T follicular helper cell (primary cell): ENCODE results near the gene TSEN54.

Source experiments
- DNase-seq: peaks from one replicate; pipeline ENCODE4 v3.0.0-alpha.2; 2020; ENCODE audit warnings: low read depth

The TSEN54 gene

DNA sequence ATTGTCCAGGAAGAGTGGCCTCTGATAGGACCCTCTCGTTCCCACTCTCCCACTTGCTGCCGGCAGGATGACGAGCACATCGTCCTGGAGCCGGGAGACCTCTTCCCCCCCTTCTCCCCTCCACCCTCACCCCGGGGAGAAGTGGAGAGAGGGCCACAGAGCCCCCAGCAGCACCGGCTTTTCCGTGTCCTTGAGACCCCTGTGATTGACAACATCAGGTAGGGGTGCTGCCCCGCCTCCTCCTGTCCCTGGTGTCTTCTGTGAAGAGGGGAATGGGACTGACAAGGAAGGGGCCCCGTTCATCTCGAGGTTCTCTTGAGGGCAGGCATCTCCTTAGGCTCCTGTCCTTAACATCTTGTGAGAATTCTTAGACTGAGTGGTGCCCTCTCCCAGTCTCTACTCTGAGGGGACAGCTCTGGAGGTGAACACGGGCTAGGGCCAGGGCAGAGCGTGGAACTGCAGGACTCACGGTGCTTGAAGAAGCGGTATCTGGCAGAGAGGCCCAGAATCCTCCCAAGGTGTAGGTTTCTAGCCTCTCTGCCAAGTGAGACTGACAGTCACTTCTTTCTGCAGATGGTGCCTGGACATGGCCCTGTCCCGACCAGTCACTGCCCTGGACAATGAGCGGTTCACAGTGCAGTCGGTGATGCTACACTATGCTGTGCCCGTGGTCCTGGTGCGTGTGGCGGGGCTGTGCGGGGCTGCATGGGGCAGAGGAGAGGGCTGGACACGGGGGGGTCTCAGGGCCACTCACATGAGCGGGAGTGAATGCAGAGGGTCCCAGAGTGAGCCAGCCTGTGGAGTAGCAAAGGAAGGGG, 27.4 kb upstream of the TSEN54 start:
- no peak for DNase-seq

GRCh38 chr17:75489511-75489955, 26.8 kb upstream of the TSEN54 start:
- DNase-seq = no peak

DNA sequence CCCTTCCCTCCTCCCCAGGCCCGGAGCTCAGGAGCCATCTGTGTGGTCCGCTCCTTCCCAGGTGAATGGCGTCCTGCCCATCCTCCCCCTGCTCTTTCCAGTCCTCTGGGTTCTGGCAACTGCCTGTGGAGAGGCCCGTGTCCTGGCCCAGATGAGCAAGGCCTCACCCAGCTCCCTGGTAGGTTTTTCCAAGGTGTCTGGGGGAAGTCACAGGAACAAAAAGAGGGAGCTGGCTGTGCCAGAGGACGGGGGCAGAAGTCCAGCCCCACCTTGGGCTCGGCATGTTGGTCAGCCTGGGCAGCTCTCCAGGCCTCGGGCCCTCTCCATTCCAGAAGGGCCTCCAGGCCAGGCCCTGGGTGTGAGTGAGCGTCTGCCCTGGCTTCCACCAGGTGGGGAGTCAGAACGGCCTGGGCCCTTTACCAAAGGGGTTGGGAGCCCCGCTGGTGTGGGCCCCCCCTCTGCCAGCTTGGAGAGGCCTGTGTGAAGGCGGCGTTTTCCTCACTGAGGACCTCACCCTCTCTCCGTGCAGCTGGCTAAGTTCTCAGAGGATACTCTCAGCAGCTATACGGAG, 26.1 kb upstream of the TSEN54 start:
- no peak for DNase-seq

DNA sequence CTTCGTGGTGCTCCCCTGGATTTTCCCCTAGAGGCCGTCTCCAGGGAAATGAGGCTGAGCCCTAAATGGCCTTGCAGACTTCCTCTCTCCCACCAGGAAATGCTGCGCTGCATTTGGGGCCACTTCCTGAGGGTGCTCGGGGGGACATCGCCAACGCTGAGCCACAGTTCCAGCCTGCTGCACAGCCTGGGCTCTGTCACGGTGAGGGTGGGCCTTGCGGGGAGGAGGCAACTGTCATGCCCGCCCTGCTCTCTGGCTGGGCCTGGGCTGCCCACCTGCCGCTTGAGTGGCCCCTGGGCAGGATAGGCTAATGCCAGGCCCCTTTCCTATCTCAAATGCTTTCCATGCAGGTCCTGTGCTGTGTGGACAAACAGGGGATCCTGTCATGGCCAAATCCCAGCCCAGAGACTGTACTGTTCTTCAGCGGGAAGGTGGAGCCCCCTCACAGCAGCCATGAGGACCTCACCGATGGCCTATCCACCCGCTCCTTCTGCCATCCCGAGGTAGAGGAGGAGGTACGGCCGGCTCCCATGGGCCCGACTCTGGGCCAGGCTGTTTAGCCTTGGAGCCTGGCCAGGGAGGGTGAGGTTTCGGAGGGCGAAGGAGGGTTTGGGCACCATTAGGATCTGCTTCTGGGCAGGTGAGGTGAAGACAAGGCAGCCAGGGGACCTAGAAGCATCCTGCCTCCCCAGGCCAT, 25.2 kb upstream of the TSEN54 start:
- no peak for DNase-seq

DNA sequence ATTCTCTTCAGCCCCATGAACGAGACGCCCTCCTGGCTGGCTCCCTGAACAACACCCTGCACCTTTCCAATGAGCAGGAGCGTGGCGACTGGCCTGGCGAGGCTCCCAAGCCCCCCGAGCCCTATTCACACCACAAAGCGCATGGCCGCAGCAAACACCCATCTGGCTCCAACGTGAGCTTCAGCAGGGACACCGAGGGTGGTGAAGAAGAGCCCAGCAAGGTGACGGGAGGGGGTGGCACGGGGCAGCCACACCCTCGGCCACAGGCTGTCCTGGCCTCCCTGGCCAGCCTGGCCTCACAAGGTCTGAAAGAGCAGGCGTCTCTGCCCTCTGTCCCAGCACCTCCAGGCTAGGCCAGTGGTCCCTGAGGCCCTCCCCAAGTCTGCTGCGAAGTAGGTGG, 24.6 kb upstream of the TSEN54 start:
- no peak for DNase-seq

DNA sequence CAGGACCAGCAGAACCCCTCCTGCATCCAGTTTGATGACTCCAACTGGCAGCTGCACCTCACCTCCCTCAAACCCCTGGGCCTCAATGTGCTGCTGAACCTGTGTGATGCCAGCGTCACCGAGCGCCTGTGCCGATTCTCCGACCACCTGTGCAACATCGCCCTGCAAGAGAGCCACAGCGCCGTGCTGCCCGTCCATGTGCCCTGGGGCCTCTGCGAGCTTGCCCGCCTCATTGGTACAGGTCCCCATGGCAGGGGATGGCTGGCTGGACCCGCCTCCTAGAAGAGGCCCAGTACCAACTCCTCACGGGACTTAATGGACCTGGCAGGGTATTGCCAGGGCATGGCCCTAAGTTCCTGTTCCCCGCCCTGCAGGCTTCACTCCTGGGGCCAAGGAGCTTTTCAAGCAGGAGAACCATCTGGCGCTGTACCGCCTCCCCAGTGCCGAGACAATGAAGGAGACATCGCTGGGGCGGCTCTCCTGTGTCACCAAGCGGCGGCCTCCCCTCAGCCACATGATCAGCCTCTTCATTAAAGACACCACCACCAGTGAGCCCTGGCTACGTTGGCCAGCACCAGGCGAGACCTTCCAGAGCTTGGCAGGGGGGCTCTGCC, 23.7 kb upstream of the TSEN54 start:
- DNase-seq = no peak

DNA sequence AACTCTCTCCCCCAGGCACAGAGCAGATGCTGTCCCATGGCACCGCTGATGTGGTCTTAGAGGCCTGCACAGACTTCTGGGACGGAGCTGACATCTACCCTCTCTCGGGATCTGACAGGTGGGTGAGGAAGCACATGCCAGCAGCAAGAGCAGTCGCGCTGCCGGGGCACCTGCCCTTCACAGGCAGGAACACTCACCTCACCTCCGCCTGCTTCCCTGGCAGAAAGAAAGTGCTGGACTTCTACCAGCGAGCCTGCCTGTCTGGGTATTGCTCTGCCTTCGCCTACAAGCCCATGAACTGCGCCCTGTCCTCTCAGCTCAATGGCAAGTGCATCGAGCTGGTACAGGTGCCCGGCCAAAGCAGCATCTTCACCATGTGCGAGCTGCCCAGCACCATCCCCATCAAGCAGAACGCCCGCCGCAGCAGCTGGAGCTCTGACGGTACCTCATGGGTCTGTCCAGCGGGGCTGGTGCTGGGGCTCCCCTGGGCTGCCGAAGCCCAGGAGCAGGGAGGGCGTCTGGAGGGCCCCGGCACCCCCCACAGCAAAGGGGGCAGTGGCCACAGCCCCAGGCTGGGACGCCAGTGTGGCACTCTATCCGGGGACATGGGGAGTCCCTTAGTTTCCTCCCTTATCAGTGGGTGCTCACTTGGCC, 22.7 kb upstream of the TSEN54 start:
- no peak for DNase-seq

DNA sequence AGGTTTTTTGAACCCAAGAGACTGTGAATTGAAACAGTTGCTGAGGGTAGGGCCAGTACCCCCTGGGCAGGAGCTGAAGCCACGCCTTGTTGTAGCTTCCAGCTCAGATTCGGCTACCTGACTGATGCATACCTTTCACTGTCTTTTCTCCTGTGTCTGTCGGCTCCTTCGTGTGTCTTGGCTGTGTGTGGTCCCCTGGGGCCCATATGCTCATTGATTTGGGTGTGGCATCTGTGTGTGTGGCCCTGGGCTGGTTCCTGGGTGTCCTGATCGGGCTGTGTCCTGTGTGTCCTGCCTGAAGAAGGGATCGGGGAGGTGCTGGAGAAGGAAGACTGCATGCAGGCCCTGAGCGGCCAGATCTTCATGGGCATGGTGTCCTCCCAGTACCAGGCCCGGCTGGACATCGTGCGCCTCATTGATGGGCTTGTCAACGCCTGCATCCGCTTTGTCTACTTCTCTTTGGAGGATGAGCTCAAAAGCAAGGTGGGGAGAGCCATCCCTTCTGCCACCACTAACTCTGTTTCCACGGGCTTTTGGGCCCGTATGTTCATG, 21.9 kb upstream of the TSEN54 start:
- DNase-seq = no peak

DNA sequence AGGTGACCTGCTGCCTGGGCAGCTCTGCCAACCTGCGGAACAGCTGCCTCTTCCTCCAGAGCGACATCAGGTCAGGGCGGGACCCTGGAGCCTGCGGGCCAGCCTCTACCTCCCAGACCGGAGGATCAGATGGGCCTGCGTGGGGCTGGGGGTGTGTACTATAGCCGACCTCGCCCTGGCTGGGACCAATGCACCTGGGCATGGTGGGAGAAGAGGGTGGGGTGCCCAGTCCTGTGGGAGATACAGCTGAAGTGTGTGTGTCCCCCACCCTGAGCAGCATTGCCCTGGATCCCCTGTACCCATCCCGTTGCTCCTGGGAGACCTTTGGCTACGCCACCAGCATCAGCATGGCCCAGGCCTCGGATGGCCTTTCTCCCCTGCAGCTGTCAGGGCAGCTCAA, 20.3 kb upstream of the TSEN54 start:
- DNase-seq = no peak

DNA sequence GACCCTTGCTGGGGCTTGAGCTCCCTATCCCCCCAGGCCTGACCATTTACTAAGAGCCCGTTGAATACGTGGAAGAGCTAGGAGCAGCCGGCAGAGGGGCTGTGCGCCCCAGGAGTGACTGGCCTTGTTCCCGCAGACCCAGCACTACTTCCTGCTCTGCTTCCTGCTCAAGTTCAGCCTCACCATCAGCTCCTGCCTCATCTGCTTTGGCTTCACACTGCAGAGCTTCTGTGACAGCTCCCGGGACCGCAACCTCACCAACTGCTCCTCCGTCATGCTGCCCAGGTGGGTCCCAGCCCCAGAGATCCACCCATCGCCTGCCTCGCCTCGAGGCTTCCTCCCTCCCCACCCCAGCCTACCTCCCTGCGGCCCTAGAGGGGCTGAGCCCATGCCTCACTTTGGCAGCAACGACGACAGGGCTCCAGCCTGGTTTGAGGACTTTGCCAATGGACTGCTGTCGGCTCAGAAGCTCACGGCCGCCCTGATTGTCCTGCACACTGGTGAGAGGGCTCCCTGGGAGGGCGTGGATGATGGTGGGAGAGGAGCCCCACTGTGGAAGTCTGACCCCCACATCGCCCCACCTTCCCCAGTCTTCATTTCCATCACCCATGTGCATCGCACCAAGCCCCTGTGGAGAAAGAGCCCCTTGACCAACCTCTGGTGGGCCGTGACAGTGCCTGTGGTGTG, 18.1 kb upstream of the TSEN54 start:
- DNase-seq = no peak

- DNase-seq = no peak
Observed at GRCh38 chr17:75498726-75499213, 17.6 kb upstream of the TSEN54 start.

- no peak for DNase-seq
Observed at GRCh38 chr17:75499313-75500022, 16.9 kb upstream of the TSEN54 start.

DNA sequence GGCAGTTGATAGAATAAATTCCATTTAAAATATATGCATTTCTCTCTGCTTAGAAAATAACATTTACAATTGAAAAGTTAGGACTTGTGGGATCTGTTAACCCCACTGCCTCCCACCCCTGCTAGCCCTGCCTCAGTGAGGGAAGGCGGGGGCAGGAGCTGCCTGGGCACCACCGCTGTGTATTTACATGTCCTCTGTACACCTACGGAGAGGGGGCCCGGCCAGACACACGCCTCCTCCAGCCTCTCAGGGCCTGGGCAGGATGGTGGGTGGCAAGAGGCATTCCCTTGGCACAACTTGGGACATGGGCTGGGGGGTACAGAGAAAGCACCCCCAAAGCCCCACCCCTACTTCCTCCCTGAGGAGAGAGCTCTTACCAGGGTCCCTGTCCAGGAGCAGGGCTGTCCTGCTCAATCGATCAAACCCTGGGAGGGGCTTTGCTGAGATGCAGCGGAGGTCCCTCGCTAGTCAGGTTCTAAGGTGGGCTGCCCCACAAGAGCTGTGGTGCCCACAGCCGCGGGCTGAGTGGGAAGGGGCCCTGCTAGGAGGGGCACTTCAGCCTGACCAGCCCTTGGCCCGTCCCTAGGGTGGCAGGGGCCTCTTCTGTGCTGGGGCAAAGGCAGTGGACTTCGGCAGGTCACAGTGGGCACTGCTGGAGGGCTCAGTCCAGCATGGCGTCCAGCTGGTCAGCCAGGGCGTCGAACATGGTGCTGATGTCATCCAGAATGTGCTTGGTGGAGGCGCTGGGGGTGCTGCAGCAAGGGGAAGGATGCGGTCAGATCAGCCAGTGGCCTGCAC, 15.7 kb upstream of the TSEN54 start:
- no peak for DNase-seq

DNA sequence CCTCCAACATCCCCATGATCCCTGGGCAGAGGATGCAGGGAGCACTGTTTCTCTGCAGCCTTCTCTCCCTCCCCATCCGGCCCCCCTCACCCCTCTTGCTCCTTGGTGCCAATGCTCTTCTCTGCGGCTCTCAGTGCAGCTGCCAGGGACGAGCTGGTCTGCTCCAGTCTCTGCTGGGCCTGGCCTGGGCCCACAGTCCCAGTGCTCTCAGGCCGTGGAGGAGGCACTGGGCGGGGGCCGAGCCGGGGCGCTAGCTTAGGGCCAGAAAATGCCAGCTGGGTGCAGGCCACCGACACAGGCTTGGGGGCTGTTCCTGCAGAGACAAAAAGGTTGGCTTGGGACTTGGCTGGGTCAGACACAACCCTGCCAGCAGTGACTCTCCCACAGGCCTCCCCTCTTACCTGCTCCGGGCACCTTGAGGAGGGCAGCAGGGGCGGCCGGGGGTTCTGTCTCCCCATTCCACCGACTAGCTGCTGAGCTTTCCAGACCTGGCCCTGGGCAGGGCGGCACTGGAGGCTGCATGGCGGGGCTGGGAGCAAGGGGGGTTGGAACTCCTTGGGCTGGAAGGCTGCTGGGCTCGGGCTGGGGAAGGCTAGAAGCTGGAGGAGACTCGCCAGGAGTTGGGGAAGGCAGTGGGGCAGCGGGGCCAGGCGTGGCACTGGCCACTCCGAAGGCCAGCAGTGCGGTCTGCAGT, 14.8 kb upstream of the TSEN54 start:
- no peak for DNase-seq

GRCh38 chr17:75502072-75502720, 14.1 kb upstream of the TSEN54 start:
- DNase-seq = no peak

DNA sequence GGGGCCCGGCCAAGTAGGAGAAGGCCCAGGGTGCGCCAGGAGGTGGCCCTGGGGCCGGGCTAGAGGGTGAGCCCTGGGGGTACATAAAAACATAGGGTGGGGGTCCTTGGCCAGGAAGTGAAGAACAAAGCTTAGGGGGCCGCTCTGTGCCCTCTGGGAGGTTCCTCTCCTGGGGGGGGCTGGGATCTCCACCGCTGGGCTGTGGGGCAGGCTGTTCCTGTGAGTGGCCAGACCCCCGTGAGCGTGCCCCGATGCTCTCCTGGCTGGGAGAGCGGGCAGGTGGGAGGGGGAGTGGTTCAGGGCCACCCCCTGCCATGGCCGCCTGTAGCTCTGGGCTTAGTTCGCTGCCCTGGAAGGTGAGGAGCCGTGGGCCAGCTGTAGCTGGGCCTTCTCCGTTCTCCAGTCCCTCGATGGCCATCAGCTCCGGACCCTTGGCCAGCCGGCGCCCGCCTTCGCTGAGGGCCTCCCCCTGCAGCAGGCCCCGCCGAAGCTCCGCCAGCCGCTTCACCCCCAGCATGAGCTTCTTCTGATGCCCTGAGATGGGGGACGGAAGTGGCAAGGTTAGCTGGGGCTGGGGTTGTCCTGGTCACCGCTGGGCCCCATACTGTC, 13.5 kb upstream of the TSEN54 start:
- no peak for DNase-seq

- no peak for DNase-seq
Observed at GRCh38 chr17:75503337-75503950, 12.9 kb upstream of the TSEN54 start.

DNA sequence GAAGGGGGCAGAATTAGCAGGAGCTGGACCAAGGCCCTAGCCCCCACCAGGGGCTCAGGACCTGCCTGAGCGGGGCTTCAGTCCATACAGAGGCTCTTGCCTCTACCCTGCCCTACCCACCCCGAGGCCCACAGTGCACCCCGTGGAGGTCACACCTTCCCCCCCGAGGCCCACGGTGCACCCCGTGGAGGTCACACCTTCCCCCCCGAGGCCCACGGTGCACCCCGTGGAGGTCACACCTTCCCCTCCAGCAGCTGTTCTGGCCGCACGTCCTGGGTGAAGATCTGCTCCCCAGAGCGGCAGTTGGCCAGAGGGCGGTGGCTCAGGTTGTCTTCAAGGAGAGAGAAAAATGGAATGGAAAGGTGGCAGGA, 12.4 kb upstream of the TSEN54 start:
- no peak for DNase-seq
